HUDEP-2 (cell line): ENCODE data around the gene FCAMR.

Source experiments
- DNase-seq, 76 experiments: peaks; one replicate each; lab custom pipeline; 2025; ENCODE audit not compliant: unreplicated experiment in 76 of 76; lab: John Stamatoyannopoulos, UW

The FCAMR gene

GRCh38 chr1:207000651-207001291 lies 30.5 kb upstream of the FCAMR start:
- no peak for DNase-seq

DNA sequence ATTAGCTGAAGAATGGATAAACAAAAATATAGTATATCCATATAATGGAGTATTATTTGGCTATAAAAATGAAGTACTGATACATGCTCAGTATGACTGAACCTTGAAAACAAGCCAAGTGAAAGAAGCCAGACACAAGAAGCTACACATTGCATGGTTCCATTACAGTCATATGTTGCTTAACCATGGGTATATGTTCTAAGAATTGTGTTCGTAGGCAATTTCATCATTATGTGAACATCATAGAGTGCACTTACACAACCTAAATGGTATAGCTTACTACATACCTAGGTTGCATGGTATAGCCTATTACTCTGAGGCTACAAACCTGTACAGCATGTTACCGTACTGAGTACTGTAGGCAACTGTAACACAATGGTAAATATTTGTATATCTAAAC lies 28.6 kb upstream of the FCAMR start:
- no peak for DNase-seq

DNA sequence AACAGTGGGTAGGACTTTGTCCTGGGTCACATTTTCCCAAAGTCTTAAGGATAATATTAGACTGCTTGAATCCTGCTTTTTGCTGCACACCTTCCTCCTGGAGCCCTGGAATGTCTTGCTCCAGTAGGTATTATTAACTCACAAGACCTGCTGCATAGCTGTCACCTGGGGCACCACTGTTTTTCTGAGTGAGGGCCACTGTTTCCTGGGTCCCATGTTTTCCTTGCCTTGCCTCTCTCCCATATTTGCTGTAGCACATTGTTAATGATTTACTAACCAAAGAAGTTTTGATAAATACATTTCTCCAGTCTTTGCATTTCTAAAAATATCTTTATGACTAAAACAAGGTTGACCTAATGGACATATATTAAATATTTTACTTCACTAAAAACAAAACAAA lies 22.5 kb upstream of the FCAMR start:
- no peak for DNase-seq

DNA sequence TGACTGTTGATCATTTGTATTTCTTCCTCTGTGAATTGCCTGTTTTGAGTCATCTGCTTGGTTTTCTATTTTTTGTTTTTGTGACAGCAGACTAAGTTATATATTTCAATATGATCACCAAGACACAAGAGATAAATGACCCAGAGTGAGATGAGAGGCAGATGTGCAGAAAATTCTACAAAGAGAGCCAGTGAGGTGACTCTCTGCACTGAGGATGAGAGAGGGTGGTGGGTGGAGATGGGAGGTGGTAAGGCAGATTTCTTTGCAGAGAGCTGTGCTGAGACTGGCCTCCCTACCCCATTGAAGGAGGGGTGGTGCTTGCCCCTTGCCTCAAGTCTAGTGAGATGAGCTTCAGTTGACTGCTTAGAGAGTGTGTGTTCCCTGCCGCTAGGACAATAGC lies 17.6 kb upstream of the FCAMR start:
- no peak for DNase-seq

- DNase-seq, result no peak
Observed at GRCh38 chr1:206986885-206987284, 16.6 kb upstream of the FCAMR start.

GRCh38 chr1:206986402-206986801 lies 16.1 kb upstream of the FCAMR start:
- DNase-seq, result no peak

DNA sequence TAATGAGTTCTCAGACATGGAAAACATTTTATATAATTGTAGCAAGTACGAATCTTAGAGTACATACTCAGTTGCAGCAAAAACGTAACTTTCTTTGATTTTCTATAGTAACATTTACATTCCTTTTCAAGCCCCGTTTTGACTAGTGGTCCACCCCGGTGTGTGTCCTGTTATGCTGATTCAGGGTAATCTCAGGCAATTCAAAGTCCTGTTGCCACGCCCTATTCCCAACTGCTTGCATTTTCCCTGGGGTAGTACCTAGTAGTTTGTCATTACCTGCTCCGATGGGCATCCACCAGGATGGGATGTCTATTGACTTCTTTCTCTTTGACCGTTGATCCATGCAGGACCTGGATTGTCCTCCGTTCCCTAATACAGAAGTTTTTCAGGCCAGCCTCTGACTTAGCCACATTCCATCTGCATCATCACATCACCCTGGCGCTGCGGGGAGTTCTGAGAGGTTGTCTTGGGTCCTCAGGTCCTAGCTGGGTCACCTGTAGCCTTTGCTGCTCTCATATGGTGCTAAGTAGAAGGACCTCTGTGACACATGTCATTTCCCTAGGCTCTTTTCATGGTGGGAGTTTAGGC lies 15.0 kb upstream of the FCAMR start:
- DNase-seq, result no peak

DNA sequence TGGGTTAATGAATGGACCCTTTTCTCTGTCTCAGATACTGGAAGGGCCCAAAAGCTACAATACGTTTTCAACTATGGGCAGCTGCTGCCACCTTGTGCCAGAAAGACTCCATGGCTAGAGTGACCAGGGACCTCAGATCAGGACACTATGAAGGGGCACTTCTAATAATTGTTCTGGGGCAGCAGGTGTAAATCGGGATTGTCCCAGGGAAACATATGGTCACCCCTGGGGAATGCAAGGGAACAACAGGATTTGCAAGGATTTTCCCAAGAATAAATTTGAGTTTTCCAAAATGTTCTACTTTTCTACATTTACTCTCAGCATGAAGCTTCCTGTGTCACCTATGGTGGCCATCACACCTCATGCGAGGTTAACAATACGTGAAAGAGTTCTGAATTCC lies 12.0 kb upstream of the FCAMR start:
- DNase-seq, result peak in 42 of 76 experiments; percentile 1 to 56 (median 28)

GRCh38 chr1:206979379-206980043 lies 9.3 kb upstream of the FCAMR start:
- DNase-seq, result peak in 1 of 76 experiments; percentile 7

DNA sequence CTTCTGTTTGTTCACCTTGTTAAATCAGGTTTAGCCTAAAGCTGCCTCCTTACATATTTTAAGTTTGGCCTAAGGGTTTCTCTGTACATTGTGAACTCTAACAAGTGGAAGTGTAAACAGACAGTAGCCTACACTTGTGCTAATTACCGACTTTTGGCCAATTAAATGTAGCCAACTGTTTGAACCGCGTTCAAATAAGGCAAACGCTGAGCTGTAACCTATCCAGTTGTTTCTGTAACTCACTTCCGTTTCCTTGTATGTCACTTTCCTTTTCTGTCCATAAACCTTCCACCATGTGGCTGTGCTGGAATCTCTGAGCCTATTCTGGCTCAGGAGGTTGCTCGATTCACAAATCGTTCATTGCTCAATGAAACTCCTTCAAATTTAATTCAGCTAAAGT lies 8.0 kb upstream of the FCAMR start:
- no peak for DNase-seq

- no peak for DNase-seq
Observed at GRCh38 chr1:206975306-206975705, 5.0 kb upstream of the FCAMR start.

DNA sequence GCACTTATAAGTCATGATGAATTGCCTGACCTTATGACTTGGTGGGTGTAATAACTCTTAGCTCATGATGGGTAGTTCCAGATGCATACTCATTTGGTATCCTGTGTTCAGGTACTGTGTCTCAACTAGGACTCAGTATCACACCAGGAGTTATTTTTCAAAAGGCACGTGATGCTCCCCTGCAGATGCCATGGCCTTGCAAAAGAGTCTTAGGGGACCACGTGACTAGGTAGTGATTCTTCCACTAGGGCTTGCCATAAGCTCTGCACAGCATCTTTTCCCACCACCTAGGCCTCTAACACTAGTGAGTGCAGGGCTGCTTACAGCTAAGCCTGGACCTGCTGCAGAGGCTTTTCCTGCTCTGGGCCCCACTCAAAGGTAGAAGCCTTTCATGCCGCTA lies 3.9 kb upstream of the FCAMR start:
- DNase-seq, result no peak

GRCh38 chr1:206972728-206973127 lies 2.5 kb upstream of the FCAMR start:
- no peak for DNase-seq

GRCh38 chr1:206971029-206971655 lies 882 bp upstream of the FCAMR start:
- no peak for DNase-seq

GRCh38 chr1:206969090-206969489 lies 1.2 kb downstream of the FCAMR start:
- no peak for DNase-seq

- no peak for DNase-seq
Observed at GRCh38 chr1:206967096-206967849, 3.0 kb downstream of the FCAMR start.

DNA sequence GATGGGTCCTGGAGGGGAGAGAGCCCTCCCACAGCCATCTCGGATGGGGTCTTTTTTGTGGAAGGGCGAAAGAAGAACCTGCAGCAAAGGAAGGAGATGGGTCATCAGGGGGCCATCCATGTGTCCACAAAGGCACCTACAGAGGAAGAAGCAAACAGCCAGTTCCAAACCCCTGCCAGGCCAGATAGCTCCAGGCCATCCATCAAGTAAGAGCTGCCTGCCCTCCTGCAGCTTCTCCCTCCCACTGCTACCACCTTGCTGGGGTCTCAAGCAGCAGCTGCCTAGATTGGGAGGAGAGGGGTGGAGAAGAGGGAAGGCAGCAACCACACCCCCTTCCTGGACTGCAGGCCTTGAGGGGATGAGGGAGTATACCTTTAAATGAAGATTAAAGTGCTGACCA lies 4.5 kb downstream of the FCAMR start:
- DNase-seq, result no peak

DNA sequence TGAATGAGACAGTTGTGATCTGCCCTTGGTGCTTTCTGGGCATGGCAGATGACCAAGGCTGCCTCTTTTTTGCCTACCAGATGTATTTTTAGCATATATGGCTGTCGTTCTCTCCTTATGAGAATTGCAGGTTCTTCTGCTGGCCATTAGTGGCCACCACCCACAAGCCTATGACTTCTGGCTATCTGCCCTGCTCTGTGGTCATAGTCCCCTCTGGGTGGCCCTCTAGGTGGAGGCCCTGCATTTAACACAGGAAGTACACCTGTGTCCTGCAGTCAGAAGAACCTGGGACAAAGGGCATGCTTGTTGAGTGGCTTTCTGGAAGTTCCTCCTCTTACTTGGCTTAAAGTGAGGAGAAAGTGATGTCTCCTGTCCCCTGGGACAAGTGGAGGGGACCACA lies 6.5 kb downstream of the FCAMR start:
- no peak for DNase-seq

- DNase-seq, result no peak
Observed at GRCh38 chr1:206963119-206963712, 7.0 kb downstream of the FCAMR start.

GRCh38 chr1:206962272-206962671 lies 8.0 kb downstream of the FCAMR start:
- no peak for DNase-seq

- DNase-seq, result no peak
Observed at GRCh38 chr1:206961668-206962067, 8.6 kb downstream of the FCAMR start.
